COR-L47 (cell line): ENCODE data around the gene RFPL2.

Experiments used
- DNase-seq: peaks from one replicate; lab custom pipeline; 2025; lab: John Stamatoyannopoulos, UW

Gene RFPL2

GRCh38 chr22:32204856-32205722, at the start of gene RFPL2:
RFPL2 (minus strand) TSS chr22:32205073; CDS start chr22:32202451, 2,622 bp downstream.
- peak; percentile 64 for DNase-seq

DNA sequence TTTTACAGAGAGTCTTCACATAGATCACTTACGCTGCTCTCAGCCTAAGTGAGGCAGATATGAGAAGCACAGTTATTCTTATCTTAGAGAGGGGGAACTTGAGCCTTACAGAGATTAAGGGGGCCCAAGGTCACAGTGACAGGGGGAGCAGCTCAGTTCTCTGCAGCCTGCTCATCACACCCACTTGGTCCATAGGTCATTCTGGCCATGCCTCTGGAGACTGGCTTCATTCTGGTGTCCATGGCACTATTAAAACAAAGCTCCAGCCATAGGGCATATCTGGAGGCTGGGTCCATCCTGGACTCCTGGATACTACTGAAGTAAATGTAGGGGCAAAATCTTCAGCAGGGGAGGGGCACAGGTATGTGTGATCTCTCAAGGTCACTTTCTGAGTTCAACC, 44.4 kb upstream of the RFPL2 start:
- DNase-seq, result no peak

DNA sequence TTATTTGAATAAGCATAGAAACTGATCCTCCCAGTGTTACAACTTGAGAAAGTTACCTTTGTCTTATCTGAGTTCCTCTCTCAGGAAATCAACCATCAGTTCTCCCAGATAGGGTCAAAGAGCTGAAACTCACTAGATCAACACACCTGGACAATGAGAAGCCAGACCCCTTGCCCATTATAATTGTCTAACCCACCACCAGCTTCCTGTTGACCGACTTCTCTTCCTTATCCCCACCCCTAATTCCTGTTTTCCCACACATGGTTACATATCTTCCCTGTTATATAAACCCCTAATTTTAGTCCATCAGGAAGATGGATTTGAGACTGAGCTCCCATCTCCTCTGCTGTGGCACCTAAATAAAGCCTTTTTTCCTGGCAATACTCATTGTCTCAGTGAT, 43.4 kb upstream of the RFPL2 start:
- no peak for DNase-seq

- DNase-seq, result no peak
These were observed 41.3 kb upstream of the RFPL2 start for GRCh38 chr22:32246166-32246565.

DNA sequence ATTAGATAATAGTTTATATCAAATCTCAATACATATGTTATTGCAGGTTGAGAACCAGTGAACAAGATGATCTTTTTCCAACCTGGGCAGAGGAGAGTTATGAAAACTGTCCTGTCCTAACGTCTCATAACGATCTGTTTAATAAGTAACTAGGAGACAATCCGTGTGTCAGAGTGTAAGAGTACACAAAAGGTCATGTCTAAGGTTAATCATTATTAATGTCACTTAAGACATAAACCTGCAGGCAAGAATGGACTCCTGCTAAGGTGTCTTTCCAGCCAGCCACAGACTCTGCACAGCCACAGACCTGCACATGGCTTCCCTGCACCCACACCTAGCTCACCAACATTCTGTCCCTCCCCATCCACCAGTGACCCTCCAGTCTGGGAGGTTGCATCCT, 40.2 kb upstream of the RFPL2 start:
- no peak for DNase-seq

GRCh38 chr22:32244547-32244946, 39.7 kb upstream of the RFPL2 start:
- DNase-seq, result no peak

- no peak for DNase-seq
These were observed 35.6 kb upstream of the RFPL2 start for GRCh38 chr22:32240461-32240860.

DNA sequence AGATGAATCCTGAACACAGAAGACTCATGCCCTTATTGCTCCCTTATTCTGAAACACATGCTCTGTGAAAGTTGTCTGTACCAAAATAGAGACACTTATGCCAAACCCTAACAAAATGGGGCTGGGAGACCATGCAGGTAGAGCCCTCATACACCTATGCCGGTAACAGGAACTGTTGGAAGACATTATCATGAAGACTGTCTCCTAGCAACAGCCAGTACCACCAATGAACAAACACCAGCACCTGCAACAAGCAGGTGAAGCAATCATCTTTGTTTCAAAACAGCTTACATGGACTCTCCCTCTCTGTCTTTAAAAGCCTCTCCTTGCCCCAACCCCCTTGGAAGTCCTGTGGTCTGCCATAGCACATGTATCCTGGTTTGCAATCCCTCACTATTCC, 33.0 kb upstream of the RFPL2 start:
- peak; percentile 71 for DNase-seq

DNA sequence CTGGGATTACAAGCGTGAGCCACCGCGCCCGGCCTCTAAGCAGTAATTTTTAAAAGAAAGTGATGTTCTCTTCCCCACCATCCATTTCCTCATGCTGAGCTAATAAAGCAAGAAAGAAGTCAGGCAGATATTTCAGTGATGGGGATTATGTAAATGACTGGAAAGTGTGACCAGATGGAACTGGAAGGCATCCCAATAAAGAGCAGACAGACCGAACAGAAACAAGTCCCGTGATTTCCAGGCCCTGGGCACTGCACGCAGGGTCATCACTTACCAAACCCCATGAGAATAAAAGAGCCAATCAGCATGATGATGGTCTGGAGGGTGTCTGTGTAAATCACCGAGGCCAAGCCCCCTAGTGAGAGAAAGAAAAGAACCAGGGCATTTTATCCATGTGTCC, 32.1 kb upstream of the RFPL2 start:
- peak; percentile 39 for DNase-seq

GRCh38 chr22:32233091-32233490, 28.2 kb upstream of the RFPL2 start:
- DNase-seq, result no peak

DNA sequence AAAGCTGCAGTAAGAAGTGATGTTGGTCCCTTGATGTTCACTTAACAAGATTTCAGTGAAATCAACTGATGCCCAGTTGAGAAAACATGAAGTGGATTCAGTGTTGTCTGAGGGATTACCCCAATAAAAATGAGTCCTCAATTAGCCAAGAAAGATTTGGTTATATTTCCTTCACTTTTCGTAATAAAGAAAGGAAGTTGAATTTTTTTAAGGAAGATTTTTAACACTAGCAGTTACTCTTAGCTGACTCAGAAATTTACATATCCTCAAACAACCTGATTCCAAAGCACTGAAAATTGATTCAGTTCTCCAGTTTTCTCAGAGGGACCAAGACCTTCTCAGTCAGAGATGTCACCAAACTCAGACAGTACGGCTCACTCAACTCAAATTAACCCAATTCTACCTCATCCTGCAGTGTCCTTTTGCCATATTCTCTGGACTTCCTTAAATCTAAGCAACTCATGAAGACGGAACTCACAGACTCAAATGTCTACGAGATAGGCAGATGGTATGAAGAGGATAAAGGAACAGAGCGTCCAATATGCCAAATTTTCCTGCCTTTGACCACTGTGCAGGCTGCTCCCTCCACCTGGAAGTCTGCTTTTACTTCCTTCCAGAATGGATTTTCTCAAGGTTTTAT, 27.4 kb upstream of the RFPL2 start:
- no peak for DNase-seq

DNA sequence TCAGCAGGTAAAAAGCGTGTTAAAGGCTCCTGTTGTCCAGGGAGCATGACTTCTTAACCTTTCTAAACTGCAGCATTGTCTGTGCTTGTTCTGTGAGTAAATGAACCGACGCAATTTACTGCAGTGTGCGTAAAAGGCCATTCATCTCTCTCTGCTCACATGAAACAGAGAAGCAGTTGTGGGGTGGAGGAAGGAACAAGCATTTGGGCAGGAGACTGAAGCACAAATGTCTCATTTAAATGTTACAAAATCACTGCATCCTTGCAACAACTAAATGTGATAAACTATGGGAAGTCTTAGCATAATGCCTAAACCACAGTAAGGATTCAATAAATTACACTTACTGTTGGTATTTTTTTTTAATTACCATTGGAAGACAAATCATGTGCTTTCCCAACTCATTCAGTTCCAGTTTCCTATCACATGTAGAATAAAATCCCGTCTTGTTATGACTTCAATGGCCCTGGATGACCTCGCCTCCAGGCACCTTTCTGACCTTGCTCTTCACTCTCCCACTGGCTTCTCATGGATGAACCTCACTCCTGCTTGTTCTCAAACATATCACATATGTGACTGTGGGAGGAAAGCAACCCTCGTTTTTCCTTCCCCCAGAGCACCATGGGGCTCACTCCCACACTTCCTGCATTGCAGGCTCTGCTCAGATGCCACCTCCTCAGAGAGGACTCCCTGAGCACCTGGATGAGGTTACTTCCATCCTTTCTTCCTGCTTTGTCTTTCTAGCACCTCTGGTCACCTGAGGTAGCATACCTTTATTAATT, 21.6 kb upstream of the RFPL2 start:
- no peak for DNase-seq

- DNase-seq, result no peak
These were observed 18.1 kb upstream of the RFPL2 start for GRCh38 chr22:32222991-32223390.

GRCh38 chr22:32219026-32219425, 14.2 kb upstream of the RFPL2 start:
- DNase-seq, result no peak

DNA sequence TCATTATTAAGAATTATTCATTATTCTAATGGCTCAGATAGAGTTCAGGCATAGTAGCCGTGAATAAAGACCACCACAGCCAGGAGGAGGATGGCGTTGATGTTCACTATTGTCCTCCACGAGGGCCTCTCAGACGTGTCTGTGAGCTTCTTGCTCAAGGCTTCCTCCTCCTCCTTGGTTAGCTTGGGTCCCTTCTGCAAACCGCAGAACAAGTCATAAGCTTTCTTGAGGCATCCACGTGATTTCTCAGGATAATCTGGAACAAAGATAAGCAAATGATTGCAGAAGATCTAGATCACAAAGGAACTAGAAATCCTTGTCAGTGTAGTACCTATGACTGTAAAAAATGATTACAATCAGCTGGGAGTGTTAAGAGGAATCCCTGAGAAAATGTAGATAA, 13.6 kb upstream of the RFPL2 start:
- no peak for DNase-seq

- DNase-seq, result no peak
These were observed 12.6 kb upstream of the RFPL2 start for GRCh38 chr22:32217465-32217864.

GRCh38 chr22:32216911-32217310, 12.0 kb upstream of the RFPL2 start:
- DNase-seq, result no peak

GRCh38 chr22:32211011-32211410, 6.1 kb upstream of the RFPL2 start:
- DNase-seq, result no peak

DNA sequence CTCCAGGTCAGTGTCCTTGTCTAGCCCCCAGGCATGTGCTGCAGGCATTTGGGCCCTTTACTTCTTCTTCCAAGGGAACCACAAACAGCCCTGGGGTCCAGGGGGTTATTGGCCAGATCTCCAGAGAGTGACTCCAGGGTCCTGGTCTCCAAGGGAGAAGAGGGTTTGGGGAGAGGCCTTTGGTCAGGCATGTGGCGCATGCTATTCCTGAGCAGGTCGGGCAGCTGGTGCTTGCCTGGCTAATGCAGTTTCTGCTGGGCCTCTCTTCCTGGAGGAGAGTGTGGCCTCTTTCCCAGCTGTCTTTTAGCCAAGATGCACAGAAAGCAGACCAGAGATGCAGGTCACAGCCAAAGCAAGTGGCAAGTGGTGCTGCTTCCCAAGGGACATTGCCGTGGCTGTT, 3.8 kb upstream of the RFPL2 start:
- DNase-seq, result no peak

DNA sequence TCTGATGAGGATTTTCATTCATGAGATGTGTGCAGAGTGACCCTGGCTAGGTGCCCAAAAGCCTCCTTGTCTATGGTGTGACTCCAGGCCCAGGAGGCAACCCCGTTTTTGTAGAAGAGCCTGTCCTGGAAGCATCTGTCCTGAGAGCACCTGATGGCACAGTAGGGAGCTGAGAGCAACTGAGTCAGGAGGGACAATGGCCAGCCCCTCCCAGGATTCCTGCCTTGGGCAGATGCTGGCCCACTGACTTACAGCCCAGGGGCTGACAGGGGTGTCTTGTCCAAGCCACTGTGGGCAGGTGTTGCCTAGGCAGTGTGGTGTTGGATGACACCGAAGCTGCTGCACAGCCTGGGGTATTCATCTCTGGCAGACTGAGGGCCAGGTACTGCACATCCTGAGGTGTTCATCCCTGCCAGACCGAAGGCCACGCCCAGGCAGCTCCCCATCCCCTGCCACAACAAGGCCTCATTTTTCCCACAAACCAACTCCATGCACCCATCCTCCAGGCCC, 3.2 kb upstream of the RFPL2 start:
- no peak for DNase-seq

- DNase-seq, result peak; percentile 36
These were observed 2.2 kb upstream of the RFPL2 start for GRCh38 chr22:32206774-32207758.
